ENCODE data around the gene PPP2R3A.
A peak's percentile ranks its signal among the peaks of the same experiment; 100 is the strongest.

PPP2R3A gene

DNA sequence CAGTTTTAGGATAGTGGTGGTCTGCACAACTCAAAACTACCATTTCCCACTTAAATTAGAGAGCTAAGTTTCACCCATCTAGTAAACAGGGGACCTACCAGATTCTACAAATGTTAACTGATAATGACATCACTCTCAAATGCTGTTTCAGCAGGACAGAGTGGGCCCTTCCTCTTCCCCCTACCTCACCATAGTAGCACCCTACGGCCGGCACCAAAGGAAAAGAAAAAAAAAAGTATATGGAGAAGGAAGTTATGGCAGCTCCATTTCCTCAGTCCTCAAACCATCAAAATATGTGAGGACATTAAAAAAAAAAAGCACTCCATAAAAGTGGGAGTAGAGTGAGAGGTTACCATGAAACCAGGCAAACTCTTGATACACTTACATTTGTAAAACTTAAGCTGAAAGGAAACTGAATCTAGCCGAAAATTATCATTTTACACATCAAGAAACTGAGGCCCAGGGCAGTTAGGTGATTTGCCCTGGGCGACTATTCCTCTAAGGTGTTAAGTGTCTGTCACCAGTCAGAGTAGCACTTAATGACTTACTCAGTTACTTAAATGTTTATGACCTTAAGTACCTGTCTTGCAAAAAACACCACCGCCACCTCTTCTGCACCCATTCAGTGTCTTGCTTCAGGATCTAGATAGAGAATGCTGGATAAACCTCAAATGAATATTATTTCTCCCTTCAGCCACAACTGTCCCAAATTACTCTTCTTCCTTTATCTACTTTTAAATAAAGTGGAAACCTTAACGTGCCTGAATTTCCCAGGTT, 227.9 kb downstream of the PPP2R3A start:
- peak overlapping the region; percentile 99 for H3K4me3 ChIP-seq (replicated peaks; ENCODE audit: low read depth, low read length)
- no peak for DNase-seq (ENCODE audit: low read depth)
- TF ChIP-seq, protein P1, sequence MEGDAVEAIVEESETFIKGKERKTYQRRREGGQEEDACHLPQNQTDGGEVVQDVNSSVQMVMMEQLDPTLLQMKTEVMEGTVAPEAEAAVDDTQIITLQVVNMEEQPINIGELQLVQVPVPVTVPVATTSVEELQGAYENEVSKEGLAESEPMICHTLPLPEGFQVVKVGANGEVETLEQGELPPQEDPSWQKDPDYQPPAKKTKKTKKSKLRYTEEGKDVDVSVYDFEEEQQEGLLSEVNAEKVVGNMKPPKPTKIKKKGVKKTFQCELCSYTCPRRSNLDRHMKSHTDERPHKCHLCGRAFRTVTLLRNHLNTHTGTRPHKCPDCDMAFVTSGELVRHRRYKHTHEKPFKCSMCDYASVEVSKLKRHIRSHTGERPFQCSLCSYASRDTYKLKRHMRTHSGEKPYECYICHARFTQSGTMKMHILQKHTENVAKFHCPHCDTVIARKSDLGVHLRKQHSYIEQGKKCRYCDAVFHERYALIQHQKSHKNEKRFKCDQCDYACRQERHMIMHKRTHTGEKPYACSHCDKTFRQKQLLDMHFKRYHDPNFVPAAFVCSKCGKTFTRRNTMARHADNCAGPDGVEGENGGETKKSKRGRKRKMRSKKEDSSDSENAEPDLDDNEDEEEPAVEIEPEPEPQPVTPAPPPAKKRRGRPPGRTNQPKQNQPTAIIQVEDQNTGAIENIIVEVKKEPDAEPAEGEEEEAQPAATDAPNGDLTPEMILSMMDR (IDR thresholded peaks at IDR 0.05; ENCODE audit: low read length, missing control alignments), result no peak

DNA sequence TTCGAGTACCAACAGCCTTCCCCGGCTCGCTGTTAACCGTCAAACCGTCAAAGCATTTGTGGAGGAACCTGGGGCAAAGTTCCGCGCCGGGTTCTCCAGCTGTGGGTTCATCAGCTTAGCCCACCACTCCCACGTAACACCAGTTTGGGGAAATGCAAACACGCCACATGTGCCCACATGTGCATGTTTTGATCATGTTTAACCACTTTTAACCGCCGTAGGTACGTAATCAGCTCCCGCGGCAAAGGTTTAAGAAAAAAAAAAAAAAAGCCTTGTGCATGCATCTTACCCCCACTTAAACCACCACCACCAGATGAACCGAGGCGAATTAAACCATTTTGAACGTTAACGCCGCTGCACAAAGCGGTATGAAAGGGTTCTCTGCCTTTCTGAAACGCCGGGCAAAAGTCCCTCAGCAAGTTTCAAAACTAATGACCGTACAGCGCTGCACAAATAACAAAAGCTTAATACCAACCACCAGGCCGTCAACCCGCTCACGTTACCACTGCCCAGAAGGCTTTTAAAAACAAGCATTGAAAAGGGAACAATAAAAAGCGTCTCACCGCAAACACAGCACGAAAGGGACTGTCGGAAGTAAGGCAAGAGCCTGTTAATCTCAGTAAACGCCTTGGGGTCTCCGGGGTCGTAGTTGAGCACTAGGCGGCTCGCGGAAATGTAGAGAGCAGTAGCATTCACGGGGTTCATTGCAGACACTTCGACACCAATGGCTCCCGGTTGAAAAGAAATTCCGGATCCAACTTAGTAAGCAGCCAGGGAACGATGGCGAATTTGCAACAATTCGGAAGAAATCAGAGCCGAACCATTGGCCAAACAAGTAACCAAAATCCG, 229.1 kb downstream of the PPP2R3A start:
- H3K4me3 ChIP-seq (replicated peaks; ENCODE audit: low read depth, low read length), result peak overlapping the region; percentile 99
- TF ChIP-seq, protein P1 (IDR thresholded peaks at IDR 0.05; ENCODE audit: low read length, missing control alignments), result no peak
- DNase-seq (ENCODE audit: low read depth), result no peak

DNA sequence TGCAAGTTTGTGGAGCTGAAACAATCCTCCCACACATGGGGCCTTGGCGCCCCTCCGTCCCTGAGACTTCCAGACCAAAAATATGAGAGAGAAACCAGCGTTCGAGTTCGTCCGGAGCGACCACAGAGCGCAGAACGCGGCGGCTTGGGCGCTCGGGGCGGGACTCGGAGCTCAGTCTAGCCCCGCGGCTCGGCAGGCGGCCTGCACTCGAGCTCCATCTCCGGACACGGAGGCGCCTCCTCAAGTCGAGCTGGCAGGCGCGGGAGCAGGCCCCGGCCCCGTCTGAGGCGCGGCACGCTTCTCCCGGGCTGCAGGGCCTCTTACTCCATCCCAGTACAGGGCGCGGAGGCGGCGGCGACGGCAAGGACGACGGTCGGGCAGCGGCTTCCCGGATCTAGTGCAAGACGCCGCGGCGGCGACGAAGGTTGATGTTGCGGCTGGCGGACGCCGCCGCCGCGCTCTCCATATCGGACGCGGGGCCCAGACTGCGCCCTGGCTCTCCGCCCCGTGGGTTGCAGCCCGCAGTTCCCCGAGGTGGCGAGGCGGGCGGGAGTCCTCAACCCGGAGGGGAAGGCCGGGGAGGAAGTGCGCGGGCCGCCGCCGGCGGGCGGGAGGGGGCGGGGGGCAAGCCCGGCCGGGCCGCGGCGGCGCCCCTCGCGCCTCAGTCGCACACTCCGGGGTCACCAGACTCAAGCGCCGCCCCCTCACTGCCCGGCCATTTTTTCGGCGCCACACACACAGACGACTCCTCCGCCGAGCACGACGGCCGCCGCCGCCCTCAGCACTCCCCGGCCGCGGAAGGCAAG, 229.9 kb downstream of the PPP2R3A start:
- peak; percentile 74 for DNase-seq (ENCODE audit: low read depth)
- TF ChIP-seq, protein P1 (IDR thresholded peaks at IDR 0.05; ENCODE audit: low read length, missing control alignments), result no peak
- H3K4me3 ChIP-seq (replicated peaks; ENCODE audit: low read depth, low read length), result peak overlapping the region; percentile 99

DNA sequence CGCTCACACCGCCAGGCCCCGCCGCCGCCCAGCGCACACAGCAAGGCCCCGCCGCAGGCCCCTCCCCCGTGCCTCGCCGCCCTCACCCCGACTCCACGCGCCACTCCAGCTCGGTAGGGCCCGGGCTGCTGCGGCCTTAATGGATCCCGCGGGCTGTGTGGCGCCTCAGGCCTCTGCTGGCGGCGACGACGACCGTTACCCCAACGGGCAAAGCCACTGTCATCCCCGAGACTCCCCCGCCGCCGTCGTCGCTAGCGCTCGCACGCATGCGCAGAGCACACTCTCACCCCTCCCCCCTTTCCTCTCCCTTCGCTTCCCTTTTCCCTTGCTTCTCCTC, 230.5 kb downstream of the PPP2R3A start, which contains the start of gene MSL2:
Gene MSL2, minus strand, starts transcription at position 272 of the 337 bp plus-strand sequence. CDS start 1,222 bp downstream, outside the sequence.
- no peak for DNase-seq (ENCODE audit: low read depth)

DNA sequence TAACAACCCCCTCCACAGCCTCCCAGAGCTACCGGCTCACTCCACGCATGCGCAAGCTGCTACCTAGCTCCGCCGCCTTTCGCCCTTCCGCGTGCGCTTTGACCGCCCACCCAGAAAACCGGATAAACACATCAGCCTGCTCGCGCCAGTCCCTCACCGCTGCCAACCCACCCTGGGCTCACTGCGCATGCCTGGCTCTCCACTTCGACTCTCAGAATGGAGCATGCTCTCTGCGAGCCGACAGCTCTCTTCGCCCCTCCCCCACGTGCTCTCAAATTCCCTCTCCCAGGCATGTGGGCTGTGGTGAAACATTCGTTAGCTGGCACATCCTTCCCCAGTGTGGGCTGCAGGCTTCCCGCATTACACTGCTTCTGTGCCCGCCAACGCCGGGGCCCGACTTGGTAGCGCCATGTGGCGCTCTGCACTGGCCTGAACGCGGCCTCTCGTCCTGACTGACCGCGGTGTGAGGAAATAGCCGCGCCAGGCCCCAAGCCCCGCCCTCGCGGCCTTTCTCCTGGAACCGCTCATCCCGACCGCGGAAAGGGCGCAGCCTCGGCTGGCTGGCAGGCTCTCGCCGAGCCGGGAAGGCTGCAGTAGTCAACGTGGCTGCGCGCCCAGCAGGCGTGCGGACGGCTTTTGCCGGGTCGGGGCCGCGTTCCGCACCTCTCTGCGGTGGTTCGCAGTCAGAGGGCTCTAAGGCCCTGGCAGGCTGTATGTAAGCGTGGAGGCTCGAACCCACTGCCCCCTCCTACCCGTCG, 231.1 kb downstream of the PPP2R3A start:
- TF ChIP-seq, protein P1 (IDR thresholded peaks at IDR 0.05; ENCODE audit: low read length, missing control alignments), result no peak
- H3K4me3 ChIP-seq (replicated peaks; ENCODE audit: low read depth, low read length), result peak overlapping the region; percentile 99

More for the DNA sequence above, 230.5 kb downstream of the PPP2R3A start, which contains the start of gene MSL2:
- TF ChIP-seq, protein P1 (IDR thresholded peaks at IDR 0.05; ENCODE audit: low read length, missing control alignments), result no peak
- peak within 1 kb of the TSS; percentile 99 for H3K4me3 ChIP-seq (replicated peaks; ENCODE audit: low read depth, low read length)

More for the DNA sequence above, 231.1 kb downstream of the PPP2R3A start:
- DNase-seq (ENCODE audit: low read depth), result peak; percentile 100
